ENCODE data around the gene TAF1L.

- TF ChIP-seq CTCF (IDR thresholded peaks at IDR 0.05) (peak; percentile 77 to 92 (median 88)), POLR2A (IDR thresholded peaks at IDR 0.05) (no peak)
These were observed 55.6 kb downstream of the TAF1L start for GRCh38 chr9:32579706-32580331.
